ENCODE data around the gene RPL10. TPM values are rescaled to one million over a fixed set of nuclear protein-coding genes. Genes with fewer than 3 reads are reported as not detected.

Gene RPL10
- total RNA-seq, 1 donor from 2014 or later = 3,704 TPM

DNA sequence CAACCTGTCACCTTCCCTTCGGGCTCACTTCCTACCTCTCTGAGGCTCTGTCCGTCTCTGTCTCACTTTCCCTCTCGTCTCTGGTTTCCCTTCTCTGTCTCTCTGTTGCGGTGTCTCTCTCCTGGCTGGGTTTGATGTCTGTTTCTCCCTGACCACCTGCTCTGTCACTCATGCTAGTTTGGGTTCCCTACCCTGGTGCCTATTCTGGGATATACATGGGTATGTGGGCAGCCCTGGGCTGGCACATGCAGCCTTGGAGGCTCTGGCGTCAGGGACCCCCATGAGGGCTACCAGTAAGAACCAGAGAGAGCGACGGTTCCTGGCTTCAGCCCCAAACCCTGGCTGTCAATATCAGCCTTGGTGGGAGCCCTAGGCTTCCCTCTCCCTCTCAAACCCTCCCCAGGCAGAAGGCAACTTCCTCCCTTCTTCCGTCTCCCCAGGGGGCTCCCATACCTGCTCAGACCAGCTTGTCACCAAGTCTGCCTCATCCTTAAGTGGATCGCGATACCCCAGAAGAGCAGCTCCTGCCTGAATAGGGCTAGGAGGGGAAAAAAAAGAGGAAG lies 10.6 kb downstream of the RPL10 start:
- no peak for DNase-seq (ENCODE audit: low spot score)
- H3K4me3 Mint-ChIP-seq (ENCODE audit: unreplicated experiment) = peak overlapping the region; percentile 82
- H3K36me3 Mint-ChIP-seq (ENCODE audit: low read depth, unreplicated experiment) = peaks cover 3% of the 10 kb centered on the region
- H3K27me3 Mint-ChIP-seq (ENCODE audit: unreplicated experiment) = peaks cover 5% of the 10 kb centered on the region
- peaks cover 14% of the 10 kb centered on the region for H3K4me1 Mint-ChIP-seq (ENCODE audit: unreplicated experiment)
- no peaks in the 10 kb centered on the region for H3K9me3 Mint-ChIP-seq (ENCODE audit: unreplicated experiment)
- TF ChIP-seq, protein P1, sequence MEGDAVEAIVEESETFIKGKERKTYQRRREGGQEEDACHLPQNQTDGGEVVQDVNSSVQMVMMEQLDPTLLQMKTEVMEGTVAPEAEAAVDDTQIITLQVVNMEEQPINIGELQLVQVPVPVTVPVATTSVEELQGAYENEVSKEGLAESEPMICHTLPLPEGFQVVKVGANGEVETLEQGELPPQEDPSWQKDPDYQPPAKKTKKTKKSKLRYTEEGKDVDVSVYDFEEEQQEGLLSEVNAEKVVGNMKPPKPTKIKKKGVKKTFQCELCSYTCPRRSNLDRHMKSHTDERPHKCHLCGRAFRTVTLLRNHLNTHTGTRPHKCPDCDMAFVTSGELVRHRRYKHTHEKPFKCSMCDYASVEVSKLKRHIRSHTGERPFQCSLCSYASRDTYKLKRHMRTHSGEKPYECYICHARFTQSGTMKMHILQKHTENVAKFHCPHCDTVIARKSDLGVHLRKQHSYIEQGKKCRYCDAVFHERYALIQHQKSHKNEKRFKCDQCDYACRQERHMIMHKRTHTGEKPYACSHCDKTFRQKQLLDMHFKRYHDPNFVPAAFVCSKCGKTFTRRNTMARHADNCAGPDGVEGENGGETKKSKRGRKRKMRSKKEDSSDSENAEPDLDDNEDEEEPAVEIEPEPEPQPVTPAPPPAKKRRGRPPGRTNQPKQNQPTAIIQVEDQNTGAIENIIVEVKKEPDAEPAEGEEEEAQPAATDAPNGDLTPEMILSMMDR (IDR thresholded peaks at IDR 0.05; ENCODE audit: unreplicated experiment) = no peak
- H3K27ac Mint-ChIP-seq (ENCODE audit: unreplicated experiment) = peak overlapping the region; percentile 53

DNA sequence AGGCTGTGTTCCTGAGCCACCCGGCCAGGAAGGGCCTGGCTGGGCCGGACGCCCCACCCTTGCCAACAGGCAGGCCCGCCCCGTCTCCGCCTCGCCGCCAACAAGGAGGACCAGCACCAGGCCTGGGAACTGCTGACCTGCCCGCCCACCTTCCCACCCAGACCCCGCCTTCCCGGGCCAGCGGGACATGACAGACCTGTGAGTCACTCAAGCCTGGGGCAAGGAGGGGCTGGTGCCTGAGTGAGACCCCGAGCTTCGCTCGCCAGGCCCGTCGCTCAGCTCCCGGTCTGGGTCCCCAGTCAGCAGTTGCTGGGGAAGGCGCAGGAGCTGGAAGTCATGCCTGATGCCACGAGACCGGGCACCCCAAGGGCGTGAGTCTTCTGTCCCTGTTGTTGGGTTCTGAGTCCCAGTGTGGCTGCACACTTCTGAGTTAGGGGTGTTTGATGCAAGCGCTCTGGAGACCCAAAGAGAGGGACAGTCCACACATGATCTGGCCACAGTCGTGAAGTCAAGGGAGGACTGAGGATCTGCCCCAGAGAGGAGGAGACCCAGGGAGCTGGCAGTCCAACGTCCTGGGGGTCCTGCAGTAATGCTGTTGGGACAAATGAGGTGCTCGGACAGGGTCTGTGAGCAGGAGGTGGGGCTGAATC lies 11.2 kb downstream of the RPL10 start, which contains the start of gene DNASE1L1:
DNASE1L1 (minus strand) TSS at position 33 of the 650 bp plus-strand sequence. CDS start 3,686 bp downstream, outside the sequence.
- Mint-ChIP-seq H3K36me3 (ENCODE audit: low read depth, unreplicated experiment) (peaks cover 3% of the 10 kb centered on the region), H3K4me1 (ENCODE audit: unreplicated experiment) (peaks cover 14% of the 10 kb centered on the region), H3K27ac (ENCODE audit: unreplicated experiment) (peak within 1 kb of the TSS; percentile 70), H3K4me3 (ENCODE audit: unreplicated experiment) (peak within 1 kb of the TSS; percentile 82), H3K27me3 (ENCODE audit: unreplicated experiment) (peaks cover 5% of the 10 kb centered on the region), H3K9me3 (ENCODE audit: unreplicated experiment) (no peaks in the 10 kb centered on the region)
- peak; percentile 69 for DNase-seq (ENCODE audit: low spot score)
- TF ChIP-seq, protein P1 (IDR thresholded peaks at IDR 0.05; ENCODE audit: unreplicated experiment) = no peak

DNA sequence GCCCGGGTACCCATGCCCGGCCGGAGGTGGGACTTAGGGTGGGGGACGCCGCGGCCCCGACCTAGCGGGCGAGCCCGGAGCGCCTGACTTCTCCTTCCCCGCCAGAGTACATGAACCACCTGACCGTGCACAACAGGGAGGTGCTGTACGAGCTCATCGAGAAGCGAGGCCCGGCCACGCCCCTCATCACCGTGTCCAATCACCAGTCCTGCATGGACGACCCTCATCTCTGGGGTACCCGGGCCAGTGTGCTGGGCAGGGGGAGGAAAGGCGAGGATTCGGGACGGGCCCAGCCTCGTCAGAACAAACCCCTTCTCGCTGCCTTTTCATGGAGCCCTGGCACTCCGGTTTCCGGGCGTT lies 13.8 kb downstream of the RPL10 start:
- Mint-ChIP-seq H3K4me1 (ENCODE audit: unreplicated experiment) (peaks cover 14% of the 10 kb centered on the region), H3K27ac (ENCODE audit: unreplicated experiment) (no peak overlapping the region), H3K27me3 (ENCODE audit: unreplicated experiment) (peaks cover 5% of the 10 kb centered on the region), H3K9me3 (ENCODE audit: unreplicated experiment) (no peaks in the 10 kb centered on the region), H3K4me3 (ENCODE audit: unreplicated experiment) (peak overlapping the region; percentile 42), H3K36me3 (ENCODE audit: low read depth, unreplicated experiment) (peaks cover 3% of the 10 kb centered on the region)
- TF ChIP-seq, protein P1 (IDR thresholded peaks at IDR 0.05; ENCODE audit: unreplicated experiment) = no peak
- peak; percentile 38 for DNase-seq (ENCODE audit: low spot score)

DNA sequence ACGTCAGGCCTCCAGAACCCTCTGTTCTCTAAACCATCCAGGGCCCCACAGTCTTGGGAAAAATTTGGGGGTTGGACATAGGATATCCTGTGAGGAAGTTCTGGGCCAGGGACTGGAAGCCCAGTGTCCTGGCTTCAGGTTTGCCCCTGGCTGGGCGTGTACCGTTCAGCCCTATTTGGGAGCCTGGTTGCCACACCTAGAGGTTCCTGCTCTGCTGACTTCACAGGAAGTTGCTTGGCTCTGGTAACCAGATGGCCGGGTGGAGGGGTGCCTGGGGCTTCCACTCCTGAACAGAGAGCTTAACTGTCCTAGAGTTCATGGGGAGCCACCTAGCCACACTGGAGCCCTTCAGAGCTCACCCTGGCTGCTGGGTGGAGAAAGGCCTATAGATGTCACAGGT lies 14.3 kb downstream of the RPL10 start:
- peak overlapping the region; percentile 82 for H3K27ac Mint-ChIP-seq (ENCODE audit: unreplicated experiment)
- H3K9me3 Mint-ChIP-seq (ENCODE audit: unreplicated experiment) = no peaks in the 10 kb centered on the region
- H3K27me3 Mint-ChIP-seq (ENCODE audit: unreplicated experiment) = peaks cover 5% of the 10 kb centered on the region
- H3K36me3 Mint-ChIP-seq (ENCODE audit: low read depth, unreplicated experiment) = peaks cover 3% of the 10 kb centered on the region
- TF ChIP-seq, protein P1 (IDR thresholded peaks at IDR 0.05; ENCODE audit: unreplicated experiment) = no peak
- peaks cover 14% of the 10 kb centered on the region for H3K4me1 Mint-ChIP-seq (ENCODE audit: unreplicated experiment)
- peak; percentile 23 for DNase-seq (ENCODE audit: low spot score)
- peak overlapping the region; percentile 42 for H3K4me3 Mint-ChIP-seq (ENCODE audit: unreplicated experiment)

DNA sequence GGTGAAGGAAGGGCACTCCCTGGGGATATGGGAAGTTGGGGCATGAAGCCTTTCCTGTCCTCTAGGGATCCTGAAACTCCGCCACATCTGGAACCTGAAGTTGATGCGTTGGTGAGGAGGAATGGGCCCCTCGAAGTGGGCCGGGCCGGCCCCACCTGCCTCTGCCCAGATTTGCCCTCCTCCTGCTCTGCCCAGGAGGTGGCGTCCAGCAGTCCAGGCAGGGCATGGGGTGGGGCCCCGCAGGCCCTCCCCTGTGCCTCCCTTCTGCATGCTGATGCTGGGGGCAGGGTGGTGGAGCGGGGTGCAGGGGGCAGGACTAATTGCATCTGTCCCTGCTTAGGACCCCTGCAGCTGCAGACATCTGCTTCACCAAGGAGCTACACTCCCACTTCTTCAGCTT lies 15.0 kb downstream of the RPL10 start:
- H3K4me3 Mint-ChIP-seq (ENCODE audit: unreplicated experiment) = peak overlapping the region; percentile 37
- DNase-seq (ENCODE audit: low spot score) = no peak
- peaks cover 14% of the 10 kb centered on the region for H3K4me1 Mint-ChIP-seq (ENCODE audit: unreplicated experiment)
- peak overlapping the region; percentile 82 for H3K27ac Mint-ChIP-seq (ENCODE audit: unreplicated experiment)
- peaks cover 3% of the 10 kb centered on the region for H3K36me3 Mint-ChIP-seq (ENCODE audit: low read depth, unreplicated experiment)
- TF ChIP-seq, protein P1 (IDR thresholded peaks at IDR 0.05; ENCODE audit: unreplicated experiment) = no peak
- peaks cover 5% of the 10 kb centered on the region for H3K27me3 Mint-ChIP-seq (ENCODE audit: unreplicated experiment)
- H3K9me3 Mint-ChIP-seq (ENCODE audit: unreplicated experiment) = no peaks in the 10 kb centered on the region

Measured in endothelial cell (in vitro differentiated cells).